KOPT-K1 (cell line): ENCODE results near the gene CENPVL2.
"Not testable (repeated sequence)": the region's sequence is repeated elsewhere in the genome, so short reads cannot be mapped to it uniquely, and the experiment has no call there.

ENCODE experiments used
- H3K27ac ChIP-seq: fragments of 200-600 bp; sonication (generic); 2 replicates; pipeline ENCODE4 v1.5.1; 2016; ENCODE audit warnings: antibody characterized with exemption, mild to moderate bottlenecking, low read depth, low read length; ENCODE audit not compliant: poor library complexity, severe bottlenecking
- H3K36me3 ChIP-seq: fragments of 200-600 bp; sonication (generic); 2 replicates; pipeline ENCODE4 v1.5.1; 2017; ENCODE audit warnings: antibody characterized with exemption, mild to moderate bottlenecking, low read length, moderate library complexity; ENCODE audit not compliant: insufficient read depth
- H3K9me3 ChIP-seq: fragments of 200-600 bp; sonication (generic); 2 replicates; pipeline ENCODE4 v1.5.1; 2017; ENCODE audit warnings: antibody characterized with exemption, low read length, mild to moderate bottlenecking; ENCODE audit not compliant: insufficient read depth, poor library complexity, severe bottlenecking

CENPVL2 gene

GRCh38 chrX:51682720-51683062, at the start of gene CENPVL2:
TSS of gene CENPVL2 (minus strand) at chrX:51682831. CDS start at chrX:51682831, 0 bp downstream.
- H3K36me3 ChIP-seq, H3K9me3 ChIP-seq, H3K27ac ChIP-seq: not testable (repeated sequence)

GRCh38 chrX:51728202-51728601, 45.6 kb upstream of the CENPVL2 start:
- Histone ChIP-seq H3K27ac (no peak overlapping the region), H3K9me3 (no peaks in the 10 kb centered on the region), H3K36me3 (no peaks in the 10 kb centered on the region)

GRCh38 chrX:51712943-51713647, 30.5 kb upstream of the CENPVL2 start:
- not testable (repeated sequence) for H3K27ac ChIP-seq

GRCh38 chrX:51710277-51711164, 27.9 kb upstream of the CENPVL2 start, which contains the start of gene CENPVL1:
TSS of gene CENPVL1 (plus strand) at chrX:51710512. CDS start at chrX:51710512, 0 bp downstream.
- not testable (repeated sequence) for H3K27ac ChIP-seq, H3K9me3 ChIP-seq, H3K36me3 ChIP-seq

More at GRCh38 chrX:51712943-51713647, 30.5 kb upstream of the CENPVL2 start:
- H3K36me3 ChIP-seq, H3K9me3 ChIP-seq: not testable (repeated sequence)

GRCh38 chrX:51697397-51697796, 14.8 kb upstream of the CENPVL2 start:
- Histone ChIP-seq H3K36me3 (no peaks in the 10 kb centered on the region), H3K9me3 (no peaks in the 10 kb centered on the region), H3K27ac (no peak overlapping the region)

- Histone ChIP-seq H3K27ac (no peak overlapping the region), H3K36me3 (no peaks in the 10 kb centered on the region), H3K9me3 (no peaks in the 10 kb centered on the region)
Measured at GRCh38 chrX:51694254-51694653, 11.6 kb upstream of the CENPVL2 start.

- not testable (repeated sequence) for H3K27ac ChIP-seq, H3K9me3 ChIP-seq, H3K36me3 ChIP-seq
Measured at GRCh38 chrX:51681808-51682719, 567 bp downstream of the CENPVL2 start.

- not testable (repeated sequence) for H3K9me3 ChIP-seq, H3K27ac ChIP-seq, H3K36me3 ChIP-seq
Measured at GRCh38 chrX:51679689-51680433, 2.8 kb downstream of the CENPVL2 start.

- Histone ChIP-seq H3K36me3 (no peaks in the 10 kb centered on the region), H3K9me3 (no peaks in the 10 kb centered on the region), H3K27ac (no peak overlapping the region)
Measured at GRCh38 chrX:51665981-51666380, 16.6 kb downstream of the CENPVL2 start.

GRCh38 chrX:51643377-51643776, 39.3 kb downstream of the CENPVL2 start:
- Histone ChIP-seq H3K9me3 (no peaks in the 10 kb centered on the region), H3K36me3 (no peaks in the 10 kb centered on the region)

GRCh38 chrX:51641421-51642021, 41.1 kb downstream of the CENPVL2 start:
- no peaks in the 10 kb centered on the region for H3K9me3 ChIP-seq
- H3K27ac ChIP-seq: no peak overlapping the region
- no peaks in the 10 kb centered on the region for H3K36me3 ChIP-seq

More at GRCh38 chrX:51643377-51643776, 39.3 kb downstream of the CENPVL2 start:
- no peak overlapping the region for H3K27ac ChIP-seq

- H3K27ac ChIP-seq, H3K36me3 ChIP-seq, H3K9me3 ChIP-seq: not testable (repeated sequence)
Measured at GRCh38 chrX:51636511-51636910, 46.1 kb downstream of the CENPVL2 start.
